K562 (cell line): ENCODE measurements around the gene MROH8. TPM values are rescaled to one million over a fixed set of nuclear protein-coding genes. Genes with fewer than 3 reads are reported as not detected.

Source experiments
- ARHGAP35 ChIP-seq: fragments of 450-650 bp; IDR thresholded peaks from 2 replicates; pipeline ENCODE4 v1.6.1; 2018; ENCODE audit not compliant: partially characterized antibody
- ETS2 ChIP-seq: IDR thresholded peaks from 2 replicates; pipeline ENCODE4 v1.6.1; 2016; ENCODE audit warnings: borderline replicate concordance, missing genetic modification characterization, mild to moderate bottlenecking, moderate library complexity, missing compliant biosample characterization; ENCODE audit not compliant: poor library complexity, severe bottlenecking
- KAT7 ChIP-seq: sonication (generic); formaldehyde crosslinking; IDR thresholded peaks from 2 replicates; pipeline ENCODE4 v1.8.0; 2022; ENCODE audit warnings: missing genetic modification reagents, mild to moderate bottlenecking, borderline replicate concordance
- MCM2 ChIP-seq: fragments of 450-650 bp; IDR thresholded peaks from 2 replicates; pipeline ENCODE4 v1.6.1; 2017; ENCODE audit warnings: low read depth, mild to moderate bottlenecking
- MGA ChIP-seq: fragments of 450-650 bp; IDR thresholded peaks from 2 replicates; pipeline ENCODE4 v1.6.1; 2016; ENCODE audit warnings: mild to moderate bottlenecking, moderate library complexity
- NFATC3 ChIP-seq: fragments of 450-650 bp; IDR thresholded peaks from 2 replicates; pipeline ENCODE4 v1.6.1; 2017; ENCODE audit warnings: mild to moderate bottlenecking
- NFIX ChIP-seq: fragments of 250-450 bp; sonication (Bioruptor Pico); IDR thresholded peaks from 2 replicates; pipeline ENCODE4 v1.4.0; 2020; ENCODE audit warnings: low read depth, mild to moderate bottlenecking, moderate library complexity
- NFYB ChIP-seq: IDR thresholded peaks from 2 replicates; pipeline ENCODE4 v1.6.1; 2011; ENCODE audit warnings: mild to moderate bottlenecking, moderate library complexity; ENCODE audit not compliant: insufficient read length; ENCODE audit errors: extremely low read depth
- RREB1 ChIP-seq: fragments of 250-450 bp; sonication (Bioruptor Pico); IDR thresholded peaks from 2 replicates; pipeline ENCODE4 v1.4.0; 2020
- SAFB2 ChIP-seq: fragments of 200-400 bp; formaldehyde crosslinking; IDR thresholded peaks from 2 replicates; pipeline ENCODE4 v1.6.1; 2018; ENCODE audit warnings: borderline replicate concordance, low read length, low read depth, moderate library complexity; ENCODE audit not compliant: severe bottlenecking
- polyA plus RNA-seq, 8 experiments: library from polyadenylated mRNA; depleted of rRNA in 4 of 8; stranded (reverse) in 5 of 8; unstranded in 3 of 8; fragments of >200 nt; fragmentation: Nextera tagmentation in 2 of 8; fragmentation: Illumina TruSeq in 1 of 8; extraction: Ambion mirVana in 2 of 8; extraction: Trizol in 1 of 8; gene quantifications; 2 replicates each; pipeline versions ENCODE4 v1.2.1 to v1.2.3, GENCODE V29; 2011 to 2014; ENCODE audit warnings: inconsistent platforms in 1 of 8, missing spikeins in 1 of 8
- total RNA-seq, 7 experiments: library from RNA; depleted of rRNA in 6 of 7; stranded (reverse); fragments of >200 nt in 6 of 7; fragmentation: Illumina TruSeq in 2 of 7; extraction: Trizol in 2 of 7; gene quantifications; 2 replicates each; pipeline versions ENCODE4 v1.2.1 to v1.2.3, GENCODE V29; 2011 to 2021; ENCODE audit warnings: low replicate concordance in 1 of 7

Gene MROH8
- total and polyA plus RNA-seq, 9 of the 15 experiments (the other 6 are each of a cell fraction or from before 2014, with no cell fraction given): 0.21 to 1.5 (median 0.78) TPM

- TF ChIP-seq MGA (0 out of 2 replicates have a peak, but pooled peaks have one; percentile 12), NFIX (CRISPR knock-in tag) (no peak), NFATC3 (no peak), SAFB2 (no peak), ARHGAP35 (no peak), KAT7 (CRISPR knock-in tag) (no peak), RREB1 (CRISPR knock-in tag) (no peak), MCM2 (no peak), NFYB (no peak), ETS2 (tag) (no peak)
Measured at GRCh38 chr20:37151529-37151928, 27.8 kb downstream of the MROH8 start (continued).
